Immature natural killer cell (primary cell): ENCODE data around the gene SURF1. TPM values are rescaled to one million over a fixed set of nuclear protein-coding genes. Genes with fewer than 3 reads are reported as not detected.

Experiments used
- DNase-seq, 3 donors: peaks; one replicate each; pipeline ENCODE4 v3.0.0; 2022; ENCODE audit warnings: mixed read lengths in 1 of 3
- H3K27ac Mint-ChIP-seq, 6 donors: one replicate each; pipeline ENCODE4 v1.8.0; 2020; ENCODE audit warnings: mixed read lengths in 6 of 6, mild to moderate bottlenecking in 5 of 6, inconsistent platforms in 4 of 6, moderate library complexity in 3 of 6
- H3K27me3 Mint-ChIP-seq, 3 donors: one replicate each; pipeline ENCODE4 v1.8.0; 2020 to 2021; ENCODE audit warnings: low read depth in 3 of 3, mild to moderate bottlenecking in 3 of 3, mixed read lengths in 3 of 3, moderate library complexity in 3 of 3, inconsistent platforms in 1 of 3
- H3K36me3 Mint-ChIP-seq, 3 donors: one replicate each; pipeline ENCODE4 v1.8.0; 2020; ENCODE audit warnings: mixed read lengths in 3 of 3, inconsistent platforms in 2 of 3, mild to moderate bottlenecking in 2 of 3
- H3K4me1 Mint-ChIP-seq, 2 donors: one replicate each; pipeline ENCODE4 v1.8.0; 2020; ENCODE audit warnings: inconsistent platforms in 2 of 2, mild to moderate bottlenecking in 2 of 2, mixed read lengths in 2 of 2, moderate library complexity in 1 of 2
- H3K4me3 Mint-ChIP-seq, 5 donors: one replicate each; pipeline ENCODE4 v1.8.0; 2020; ENCODE audit warnings: mild to moderate bottlenecking in 5 of 5, mixed read lengths in 5 of 5, inconsistent platforms in 3 of 5, moderate library complexity in 3 of 5
- H3K9me3 Mint-ChIP-seq, 6 donors: one replicate each; pipeline ENCODE4 v1.8.0; 2020; ENCODE audit warnings: mild to moderate bottlenecking in 6 of 6, mixed read lengths in 6 of 6, inconsistent platforms in 4 of 6, moderate library complexity in 3 of 6
- polyA plus RNA-seq, 3 donors: library from polyadenylated mRNA; unstranded; fragments of 300-500 nt; fragmentation: Illumina TruSeq; gene quantifications; one replicate each; pipeline ENCODE4 v1.2.3, GENCODE V29; 2021

The SURF1 gene
- 100 to 1,000 TPM; 104 to 153 (median 131) TPM for polyA plus RNA-seq

GRCh38 chr9:133356391-133357091 is at the start of gene SURF1, which contains the start of gene SURF2:
Gene SURF1 (minus strand): TSS chr9:133356487. CDS start chr9:133356453, 34 bp downstream.
Gene SURF2 (plus strand): TSS chr9:133356550. CDS start chr9:133356593, 43 bp downstream.
- Mint-ChIP-seq H3K27ac (peak within 1 kb of the TSS; percentile 78 to 93 (median 84)), H3K36me3 (peaks cover 6 to 20% (median 7%) of the 10 kb centered on the region in 3 donors), H3K4me1 (peaks cover 32 to 33% of the 10 kb centered on the region in 2 donors), H3K4me3 (peak within 1 kb of the TSS; percentile 83 to 88 (median 86)), H3K27me3 (peaks cover 2 to 11% (median 6%) of the 10 kb centered on the region in 3 donors), H3K9me3 (no peaks in the 10 kb centered on the region)
- peak; percentile 84 to 86 (median 85) for DNase-seq

GRCh38 chr9:133405508-133406438 is 49.5 kb upstream of the SURF1 start:
- no peak overlapping the region for H3K27ac Mint-ChIP-seq

GRCh38 chr9:133404454-133405002 is 48.2 kb upstream of the SURF1 start:
- no peak for DNase-seq
- Mint-ChIP-seq H3K9me3 (no peaks in the 10 kb centered on the region), H3K27ac (peak overlapping the region in 1 of 6 donors; percentile 46), H3K4me1 (no peaks in the 10 kb centered on the region), H3K27me3 (peaks cover 0 to 2% (median 0%) of the 10 kb centered on the region in 3 donors), H3K36me3 (peaks cover 4 to 28% (median 5%) of the 10 kb centered on the region in 3 donors), H3K4me3 (no peak overlapping the region)

More at GRCh38 chr9:133405508-133406438, 49.5 kb upstream of the SURF1 start:
- Mint-ChIP-seq H3K36me3 (peaks cover 9 to 37% (median 15%) of the 10 kb centered on the region in 3 donors), H3K9me3 (no peaks in the 10 kb centered on the region), H3K4me1 (no peaks in the 10 kb centered on the region), H3K4me3 (no peak overlapping the region), H3K27me3 (peaks cover 0 to 2% (median 0%) of the 10 kb centered on the region in 3 donors)
- no peak for DNase-seq

- Mint-ChIP-seq H3K27ac (peak overlapping the region in 2 of 6 donors; percentile 41 to 46), H3K4me3 (no peak overlapping the region), H3K9me3 (no peaks in the 10 kb centered on the region), H3K27me3 (peaks cover 0 to 2% (median 0%) of the 10 kb centered on the region in 3 donors), H3K36me3 (peaks cover 4 to 24% (median 5%) of the 10 kb centered on the region in 3 donors), H3K4me1 (no peaks in the 10 kb centered on the region)
- peak; percentile 26 to 51 (median 43) for DNase-seq
Measured at GRCh38 chr9:133403766-133404453, 47.6 kb upstream of the SURF1 start.

- H3K9me3 Mint-ChIP-seq, result no peaks in the 10 kb centered on the region
- no peak for DNase-seq
- no peak overlapping the region for H3K27ac Mint-ChIP-seq
- peaks cover 0 to 2% (median 0%) of the 10 kb centered on the region in 3 donors for H3K27me3 Mint-ChIP-seq
- H3K4me3 Mint-ChIP-seq, result no peak overlapping the region
- no peaks in the 10 kb centered on the region for H3K4me1 Mint-ChIP-seq
- peaks cover 2 to 20% (median 4%) of the 10 kb centered on the region in 3 donors for H3K36me3 Mint-ChIP-seq
Measured at GRCh38 chr9:133402689-133403088, 46.4 kb upstream of the SURF1 start.

- Mint-ChIP-seq H3K36me3 (peaks cover 0 to 11% (median 4%) of the 10 kb centered on the region in 3 donors), H3K27me3 (peaks cover 0 to 3% (median 0%) of the 10 kb centered on the region in 3 donors), H3K4me1 (peaks cover 0 to 1% of the 10 kb centered on the region in 2 donors), H3K27ac (peak overlapping the region in 3 of 6 donors; percentile 12 to 23 (median 23)), H3K4me3 (no peak overlapping the region), H3K9me3 (no peaks in the 10 kb centered on the region)
- no peak for DNase-seq
Measured at GRCh38 chr9:133401588-133401987, 45.3 kb upstream of the SURF1 start.

GRCh38 chr9:133400292-133400691 is 44.0 kb upstream of the SURF1 start:
- peaks cover 0 to 3% (median 0%) of the 10 kb centered on the region in 3 donors for H3K27me3 Mint-ChIP-seq
- H3K9me3 Mint-ChIP-seq, result no peaks in the 10 kb centered on the region
- DNase-seq, result no peak
- H3K4me3 Mint-ChIP-seq, result no peak overlapping the region
- H3K27ac Mint-ChIP-seq, result no peak overlapping the region
- peaks cover 0 to 1% of the 10 kb centered on the region in 2 donors for H3K4me1 Mint-ChIP-seq
- peaks cover 0 to 1% (median 1%) of the 10 kb centered on the region in 3 donors for H3K36me3 Mint-ChIP-seq

- H3K4me1 Mint-ChIP-seq, result peaks cover 0 to 1% of the 10 kb centered on the region in 2 donors
- H3K9me3 Mint-ChIP-seq, result no peaks in the 10 kb centered on the region
- no peaks in the 10 kb centered on the region for H3K36me3 Mint-ChIP-seq
- H3K4me3 Mint-ChIP-seq, result no peak overlapping the region
- H3K27ac Mint-ChIP-seq, result no peak overlapping the region
- peaks cover 0 to 3% (median 0%) of the 10 kb centered on the region in 3 donors for H3K27me3 Mint-ChIP-seq
- no peak for DNase-seq
Measured at GRCh38 chr9:133397895-133398294, 41.6 kb upstream of the SURF1 start.

GRCh38 chr9:133397370-133397769 is 41.1 kb upstream of the SURF1 start:
- DNase-seq, result no peak
- Mint-ChIP-seq H3K27me3 (peaks cover 0 to 3% (median 0%) of the 10 kb centered on the region in 3 donors), H3K9me3 (no peaks in the 10 kb centered on the region), H3K36me3 (no peaks in the 10 kb centered on the region), H3K4me1 (peaks cover 0 to 1% of the 10 kb centered on the region in 2 donors), H3K4me3 (no peak overlapping the region), H3K27ac (no peak overlapping the region)

- no peak overlapping the region for H3K4me3 Mint-ChIP-seq
- peaks cover 0 to 3% (median 0%) of the 10 kb centered on the region in 3 donors for H3K27me3 Mint-ChIP-seq
- H3K4me1 Mint-ChIP-seq, result peaks cover 0 to 1% of the 10 kb centered on the region in 2 donors
- no peak for DNase-seq
- H3K27ac Mint-ChIP-seq, result no peak overlapping the region
- H3K36me3 Mint-ChIP-seq, result no peaks in the 10 kb centered on the region
- H3K9me3 Mint-ChIP-seq, result no peaks in the 10 kb centered on the region
Measured at GRCh38 chr9:133396952-133397351, 40.7 kb upstream of the SURF1 start.

GRCh38 chr9:133394687-133395271 is 38.5 kb upstream of the SURF1 start:
- no peak overlapping the region for H3K4me3 Mint-ChIP-seq
- no peaks in the 10 kb centered on the region for H3K9me3 Mint-ChIP-seq

GRCh38 chr9:133393399-133393798 is 37.1 kb upstream of the SURF1 start:
- H3K36me3 Mint-ChIP-seq, result no peaks in the 10 kb centered on the region
- no peak overlapping the region for H3K27ac Mint-ChIP-seq
- peaks cover 4 to 5% (median 5%) of the 10 kb centered on the region in 3 donors for H3K27me3 Mint-ChIP-seq
- no peak overlapping the region for H3K4me3 Mint-ChIP-seq
- peaks cover 0 to 1% of the 10 kb centered on the region in 2 donors for H3K4me1 Mint-ChIP-seq
- no peak for DNase-seq
- H3K9me3 Mint-ChIP-seq, result no peaks in the 10 kb centered on the region

More at GRCh38 chr9:133394687-133395271, 38.5 kb upstream of the SURF1 start:
- DNase-seq, result no peak
- Mint-ChIP-seq H3K36me3 (no peaks in the 10 kb centered on the region), H3K4me1 (peaks cover 0 to 1% of the 10 kb centered on the region in 2 donors), H3K27me3 (peaks cover 1 to 3% (median 3%) of the 10 kb centered on the region in 3 donors), H3K27ac (no peak overlapping the region)
